ENCODE results near the gene GATAD2B. TPM values are rescaled to one million over a fixed set of nuclear protein-coding genes. Genes with fewer than 3 reads are reported as not detected.

Gene GATAD2B
- polyA plus RNA-seq, 1 donor from 2014 or later = 12.8 TPM

- no peak for TF ChIP-seq REST (IDR thresholded peaks at IDR 0.05; ENCODE audit: borderline replicate concordance)
- TF ChIP-seq EZH2 (IDR thresholded peaks at IDR 0.05; ENCODE audit: borderline replicate concordance, insufficient read depth, low read length, poor library complexity, severe bottlenecking) = no peak
- no peak for TF ChIP-seq SMC3 (conservative IDR thresholded peaks at IDR 0.05; ENCODE audit: poor library complexity)
- no peak for TF ChIP-seq MXI1 (conservative IDR thresholded peaks at IDR 0.05; ENCODE audit: poor library complexity, severe bottlenecking)
- TF ChIP-seq, protein P1, sequence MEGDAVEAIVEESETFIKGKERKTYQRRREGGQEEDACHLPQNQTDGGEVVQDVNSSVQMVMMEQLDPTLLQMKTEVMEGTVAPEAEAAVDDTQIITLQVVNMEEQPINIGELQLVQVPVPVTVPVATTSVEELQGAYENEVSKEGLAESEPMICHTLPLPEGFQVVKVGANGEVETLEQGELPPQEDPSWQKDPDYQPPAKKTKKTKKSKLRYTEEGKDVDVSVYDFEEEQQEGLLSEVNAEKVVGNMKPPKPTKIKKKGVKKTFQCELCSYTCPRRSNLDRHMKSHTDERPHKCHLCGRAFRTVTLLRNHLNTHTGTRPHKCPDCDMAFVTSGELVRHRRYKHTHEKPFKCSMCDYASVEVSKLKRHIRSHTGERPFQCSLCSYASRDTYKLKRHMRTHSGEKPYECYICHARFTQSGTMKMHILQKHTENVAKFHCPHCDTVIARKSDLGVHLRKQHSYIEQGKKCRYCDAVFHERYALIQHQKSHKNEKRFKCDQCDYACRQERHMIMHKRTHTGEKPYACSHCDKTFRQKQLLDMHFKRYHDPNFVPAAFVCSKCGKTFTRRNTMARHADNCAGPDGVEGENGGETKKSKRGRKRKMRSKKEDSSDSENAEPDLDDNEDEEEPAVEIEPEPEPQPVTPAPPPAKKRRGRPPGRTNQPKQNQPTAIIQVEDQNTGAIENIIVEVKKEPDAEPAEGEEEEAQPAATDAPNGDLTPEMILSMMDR (IDR thresholded peaks at IDR 0.05; ENCODE audit: poor library complexity, severe bottlenecking) = no peak
- no peak for TF ChIP-seq POLR2AphosphoS5 (IDR thresholded peaks at IDR 0.05)
- TF ChIP-seq EP300 (conservative IDR thresholded peaks at IDR 0.05; ENCODE audit: poor library complexity, severe bottlenecking) = no peak
- no peak for TF ChIP-seq TAF1 (IDR thresholded peaks at IDR 0.05; ENCODE audit: low read depth)
- no peak for TF ChIP-seq RAD21 (conservative IDR thresholded peaks at IDR 0.05)
- Histone ChIP-seq H3K9ac (ENCODE audit: low read length) (no peak overlapping the region), H3K27ac (ENCODE audit: low read length) (no peak overlapping the region), H3K4me3 (ENCODE audit: low read length) (no peak overlapping the region), H3K79me2 (replicated peaks; ENCODE audit: insufficient read depth, low read length) (peaks cover 51% of the 10 kb centered on the region), H3K9me2 (ENCODE audit: insufficient read depth, low read length) (no peaks in the 10 kb centered on the region), H4K20me1 (ENCODE audit: insufficient read depth) (no peaks in the 10 kb centered on the region), H3K9me3 (ENCODE audit: low read length) (no peaks in the 10 kb centered on the region), H3F3A (ENCODE audit: insufficient read depth, low read length, poor library complexity, severe bottlenecking) (no peaks in the 10 kb centered on the region), H3K4me2 (ENCODE audit: low read length) (no peak overlapping the region), H2AFZ (ENCODE audit: low read depth, low read length) (no peak overlapping the region), H3K27me3 (ENCODE audit: insufficient read depth, low read depth, low read length) (no peaks in the 10 kb centered on the region), H3K36me3 (ENCODE audit: insufficient read depth, low read length) (no peaks in the 10 kb centered on the region)
These were observed 49.8 kb downstream of the GATAD2B start for GRCh38 chr1:153872934-153873333.

GRCh38 chr1:153872331-153872730, 50.4 kb downstream of the GATAD2B start:
- no peaks in the 10 kb centered on the region for H3K9me3 ChIP-seq (ENCODE audit: low read length)
- H3K9me2 ChIP-seq (ENCODE audit: insufficient read depth, low read length) = no peaks in the 10 kb centered on the region
- H3K9ac ChIP-seq (ENCODE audit: low read length) = no peak overlapping the region
- TF ChIP-seq RAD21 (conservative IDR thresholded peaks at IDR 0.05) (no peak), POLR2AphosphoS5 (IDR thresholded peaks at IDR 0.05) (no peak), MXI1 (conservative IDR thresholded peaks at IDR 0.05; ENCODE audit: poor library complexity, severe bottlenecking) (no peak), TAF1 (IDR thresholded peaks at IDR 0.05; ENCODE audit: low read depth) (no peak), EZH2 (IDR thresholded peaks at IDR 0.05; ENCODE audit: borderline replicate concordance, insufficient read depth, low read length, poor library complexity, severe bottlenecking) (no peak), SMC3 (conservative IDR thresholded peaks at IDR 0.05; ENCODE audit: poor library complexity) (no peak), REST (IDR thresholded peaks at IDR 0.05; ENCODE audit: borderline replicate concordance) (no peak), EP300 (conservative IDR thresholded peaks at IDR 0.05; ENCODE audit: poor library complexity, severe bottlenecking) (no peak)
- TF ChIP-seq, protein P1 (IDR thresholded peaks at IDR 0.05; ENCODE audit: poor library complexity, severe bottlenecking) = no peak
- no peak overlapping the region for H3K27ac ChIP-seq (ENCODE audit: low read length)
- peaks cover 46% of the 10 kb centered on the region for H3K79me2 ChIP-seq (replicated peaks; ENCODE audit: insufficient read depth, low read length)
- no peaks in the 10 kb centered on the region for H3F3A ChIP-seq (ENCODE audit: insufficient read depth, low read length, poor library complexity, severe bottlenecking)
- no peak overlapping the region for H2AFZ ChIP-seq (ENCODE audit: low read depth, low read length)
- H4K20me1 ChIP-seq (ENCODE audit: insufficient read depth) = no peaks in the 10 kb centered on the region
- H3K36me3 ChIP-seq (ENCODE audit: insufficient read depth, low read length) = no peaks in the 10 kb centered on the region
- H3K4me2 ChIP-seq (ENCODE audit: low read length) = no peak overlapping the region
- H3K27me3 ChIP-seq (ENCODE audit: insufficient read depth, low read depth, low read length) = no peaks in the 10 kb centered on the region
- no peak overlapping the region for H3K4me3 ChIP-seq (ENCODE audit: low read length)
